Measurements from ENCODE around the gene MSMO1.

MSMO1 gene

DNA sequence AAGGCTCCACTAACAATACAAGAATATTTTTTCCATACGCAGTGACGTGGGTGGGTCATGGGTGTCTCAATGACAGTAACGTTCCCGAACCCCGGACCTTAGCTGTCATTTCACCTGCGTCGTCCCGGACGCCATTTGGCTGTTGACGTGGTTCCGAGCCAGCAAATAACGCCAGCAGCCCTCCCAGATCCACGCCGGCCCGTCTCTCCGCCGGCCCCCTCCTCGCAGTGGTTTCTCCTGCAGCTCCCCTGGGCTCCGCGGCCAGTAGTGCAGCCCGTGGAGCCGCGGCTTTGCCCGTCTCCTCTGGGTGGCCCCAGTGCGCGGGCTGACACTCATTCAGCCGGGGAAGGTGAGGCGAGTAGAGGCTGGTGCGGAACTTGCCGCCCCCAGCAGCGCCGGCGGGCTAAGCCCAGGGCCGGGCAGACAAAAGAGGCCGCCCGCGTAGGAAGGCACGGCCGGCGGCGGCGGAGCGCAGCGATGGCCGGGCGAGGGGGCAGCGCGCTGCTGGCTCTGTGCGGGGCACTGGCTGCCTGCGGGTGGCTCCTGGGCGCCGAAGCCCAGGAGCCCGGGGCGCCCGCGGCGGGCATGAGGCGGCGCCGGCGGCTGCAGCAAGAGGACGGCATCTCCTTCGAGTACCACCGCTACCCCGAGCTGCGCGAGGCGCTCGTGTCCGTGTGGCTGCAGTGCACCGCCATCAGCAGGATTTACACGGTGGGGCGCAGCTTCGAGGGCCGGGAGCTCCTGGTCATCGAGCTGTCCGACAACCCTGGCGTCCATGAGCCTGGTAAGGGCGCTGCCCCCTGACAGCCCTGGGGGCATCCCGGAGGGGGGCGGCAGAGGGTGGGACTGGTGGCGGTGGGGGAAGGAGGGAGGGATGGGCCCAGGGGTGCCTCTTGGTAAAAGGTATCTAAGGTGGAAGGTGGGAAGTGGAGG is 51.5 kb downstream of the MSMO1 start, which contains the start of gene CPE:
TSS of gene CPE (plus strand) at position 264 of the 933 bp plus-strand sequence. CDS start at position 478, 214 bp downstream.
- H3K9me3 ChIP-seq (ENCODE audit: control insufficient read depth in 2 of 2, low read length in 2 of 2) = peaks cover 3% of the 10 kb centered on the region in 2 donors
- H3K36me3 ChIP-seq (ENCODE audit: control insufficient read depth in 2 of 2, insufficient read depth in 2 of 2, low read length in 2 of 2) = no peaks in the 10 kb centered on the region
- peak within 1 kb of the TSS; percentile 13 to 63 for H3K9ac ChIP-seq (ENCODE audit: low read length in 2 of 2)
- no peak within 1 kb of the TSS for H3K27ac ChIP-seq (ENCODE audit: low read length)
- H3K27me3 ChIP-seq (ENCODE audit: control insufficient read depth in 1 of 2, insufficient read depth in 2 of 2, low read length in 2 of 2) = no peaks in the 10 kb centered on the region
- H3K4me1 ChIP-seq (ENCODE audit: control insufficient read depth, insufficient read depth, low read length) = no peaks in the 10 kb centered on the region
- peak within 1 kb of the TSS; percentile 74 to 86 for H3K4me3 ChIP-seq (ENCODE audit: low read length in 2 of 2)

DNA sequence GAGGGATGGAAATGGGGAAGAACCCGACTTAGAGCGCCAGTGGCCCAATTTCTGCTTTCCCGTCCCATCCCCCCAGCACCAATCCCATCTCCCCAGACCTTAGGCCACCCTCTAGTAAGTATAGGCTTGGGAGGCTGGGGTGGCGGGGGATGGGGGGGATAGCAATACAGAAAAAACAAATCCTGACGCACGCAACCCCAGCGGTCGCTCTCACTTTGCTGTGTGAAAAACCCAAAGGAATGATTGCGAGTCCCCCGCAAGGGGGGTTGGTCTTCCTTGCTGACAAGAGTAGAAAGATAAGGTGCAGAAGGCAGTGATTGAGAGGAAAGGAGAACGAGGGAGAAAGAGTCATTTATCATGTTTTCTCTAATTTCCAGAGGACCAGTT is 52.2 kb downstream of the MSMO1 start:
- Histone ChIP-seq H3K9ac (ENCODE audit: low read length in 2 of 2) (no peak overlapping the region), H3K9me3 (ENCODE audit: control insufficient read depth in 2 of 2, low read length in 2 of 2) (peaks cover 3% of the 10 kb centered on the region in 2 donors), H3K36me3 (ENCODE audit: control insufficient read depth in 2 of 2, insufficient read depth in 2 of 2, low read length in 2 of 2) (no peaks in the 10 kb centered on the region), H3K27ac (ENCODE audit: low read length) (no peak overlapping the region), H3K4me1 (ENCODE audit: control insufficient read depth, insufficient read depth, low read length) (no peaks in the 10 kb centered on the region), H3K27me3 (ENCODE audit: control insufficient read depth in 1 of 2, insufficient read depth in 2 of 2, low read length in 2 of 2) (no peaks in the 10 kb centered on the region), H3K4me3 (ENCODE audit: low read length in 2 of 2) (peak overlapping the region; percentile 44 to 86)

DNA sequence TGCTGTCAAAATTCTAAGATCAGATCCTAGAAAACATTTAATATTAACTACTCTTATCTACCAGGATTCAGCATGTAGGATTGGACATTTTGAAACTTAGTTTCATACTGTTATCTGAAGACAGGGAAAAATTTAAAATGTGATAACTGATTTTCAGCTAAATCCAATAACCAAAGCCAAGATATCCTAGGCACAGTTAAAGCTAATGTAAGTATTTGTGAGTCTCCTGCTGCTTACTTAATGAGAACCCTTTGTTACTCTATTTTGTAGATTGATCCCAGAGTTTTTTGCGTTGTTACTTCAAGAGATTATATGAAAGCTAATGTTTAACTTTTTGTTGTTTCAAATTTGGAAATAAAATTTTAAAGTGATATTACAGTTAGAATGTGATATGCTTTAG is 53.3 kb downstream of the MSMO1 start:
- H3K36me3 ChIP-seq (ENCODE audit: control insufficient read depth in 2 of 2, insufficient read depth in 2 of 2, low read length in 2 of 2) = no peaks in the 10 kb centered on the region
- H3K4me1 ChIP-seq (ENCODE audit: control insufficient read depth, insufficient read depth, low read length) = no peaks in the 10 kb centered on the region
- no peak overlapping the region for H3K4me3 ChIP-seq (ENCODE audit: low read length in 2 of 2)
- H3K9ac ChIP-seq (ENCODE audit: low read length in 2 of 2) = no peak overlapping the region
- H3K27ac ChIP-seq (ENCODE audit: low read length) = no peak overlapping the region
- no peaks in the 10 kb centered on the region for H3K9me3 ChIP-seq (ENCODE audit: control insufficient read depth in 2 of 2, low read length in 2 of 2)
- H3K27me3 ChIP-seq (ENCODE audit: control insufficient read depth in 1 of 2, insufficient read depth in 2 of 2, low read length in 2 of 2) = no peaks in the 10 kb centered on the region

DNA sequence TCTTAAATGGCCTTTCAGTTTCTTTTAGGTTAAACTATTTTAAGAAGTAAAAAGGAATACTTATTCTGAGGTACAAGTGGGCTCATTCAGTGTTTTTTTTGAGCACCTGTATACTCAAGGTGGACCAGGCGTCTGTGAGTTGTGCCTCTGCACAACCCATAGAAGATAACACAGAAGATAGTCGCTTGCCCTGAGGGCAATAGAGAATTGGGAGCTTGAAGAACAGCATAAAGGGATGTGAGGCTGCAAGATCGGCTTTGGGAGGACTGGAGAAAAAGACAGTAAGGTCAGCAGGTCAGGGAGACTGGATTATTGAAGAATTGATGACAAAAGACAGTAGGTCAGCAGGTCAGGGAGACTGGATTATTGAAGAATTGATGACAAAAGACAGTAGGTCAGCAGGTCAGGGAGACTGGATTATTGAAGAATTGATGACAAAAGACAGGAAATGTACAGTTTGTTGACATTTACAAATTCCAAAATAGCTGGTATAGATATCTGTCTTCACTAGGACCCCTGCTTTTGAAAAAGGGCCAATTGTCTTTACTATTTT is 54.4 kb downstream of the MSMO1 start:
- Histone ChIP-seq H3K27ac (ENCODE audit: low read length) (no peak overlapping the region), H3K4me3 (ENCODE audit: low read length in 2 of 2) (no peak overlapping the region), H3K9ac (ENCODE audit: low read length in 2 of 2) (no peak overlapping the region), H3K9me3 (ENCODE audit: control insufficient read depth in 2 of 2, low read length in 2 of 2) (no peaks in the 10 kb centered on the region), H3K36me3 (ENCODE audit: control insufficient read depth in 2 of 2, insufficient read depth in 2 of 2, low read length in 2 of 2) (no peaks in the 10 kb centered on the region), H3K27me3 (ENCODE audit: control insufficient read depth in 1 of 2, insufficient read depth in 2 of 2, low read length in 2 of 2) (no peaks in the 10 kb centered on the region), H3K4me1 (ENCODE audit: control insufficient read depth, insufficient read depth, low read length) (no peaks in the 10 kb centered on the region)

DNA sequence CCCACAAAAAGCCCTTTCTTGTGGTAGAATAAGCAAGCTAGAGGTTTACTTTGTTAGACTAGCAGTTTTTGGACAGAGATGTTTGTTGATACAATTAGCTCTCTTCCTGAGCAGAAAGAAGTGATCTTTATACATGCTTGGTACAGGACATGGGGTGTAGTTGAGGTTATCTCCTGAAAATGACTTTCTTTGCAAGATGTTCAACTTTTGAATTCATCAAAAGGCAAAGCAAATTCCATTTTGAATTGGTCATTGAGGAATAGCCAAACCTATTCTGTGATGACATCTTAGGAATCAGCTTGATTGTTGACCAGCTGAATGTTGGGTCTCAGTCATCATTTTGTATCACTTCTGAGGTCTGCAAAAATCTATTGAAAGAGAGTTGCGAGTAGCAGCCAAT is 55.2 kb downstream of the MSMO1 start:
- H3K4me1 ChIP-seq (ENCODE audit: control insufficient read depth, insufficient read depth, low read length) = no peaks in the 10 kb centered on the region

DNA sequence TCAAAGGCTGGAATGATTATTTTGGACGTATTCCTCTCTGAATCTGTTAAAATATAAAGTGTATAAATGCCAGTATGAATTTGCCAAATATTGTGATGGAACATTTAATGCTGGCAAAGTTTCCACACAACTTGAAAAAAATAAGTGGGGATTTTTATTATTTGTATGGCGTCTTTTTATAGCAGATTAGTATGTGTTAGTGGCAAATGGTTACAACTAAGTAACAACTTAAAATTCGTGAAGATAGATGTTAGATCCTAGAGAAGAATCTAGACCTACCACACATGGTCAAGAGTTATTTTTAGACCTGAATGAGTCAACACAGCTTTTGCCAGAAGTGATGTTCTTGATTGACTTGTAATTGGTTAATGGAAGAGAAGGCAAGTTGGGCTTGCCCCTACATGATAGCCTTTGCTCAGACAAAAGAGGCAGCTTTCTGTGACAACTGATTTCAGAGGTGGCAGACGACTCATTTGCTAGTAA is 56.2 kb downstream of the MSMO1 start:
- no peaks in the 10 kb centered on the region for H3K9me3 ChIP-seq (ENCODE audit: control insufficient read depth in 2 of 2, low read length in 2 of 2)
- no peaks in the 10 kb centered on the region for H3K4me1 ChIP-seq (ENCODE audit: control insufficient read depth, insufficient read depth, low read length)
- H3K9ac ChIP-seq (ENCODE audit: low read length in 2 of 2) = no peak overlapping the region
- H3K4me3 ChIP-seq (ENCODE audit: low read length in 2 of 2) = no peak overlapping the region
- no peaks in the 10 kb centered on the region for H3K36me3 ChIP-seq (ENCODE audit: control insufficient read depth in 2 of 2, insufficient read depth in 2 of 2, low read length in 2 of 2)
- H3K27me3 ChIP-seq (ENCODE audit: control insufficient read depth in 1 of 2, insufficient read depth in 2 of 2, low read length in 2 of 2) = no peaks in the 10 kb centered on the region
- no peak overlapping the region for H3K27ac ChIP-seq (ENCODE audit: low read length)

More for the DNA sequence above, 55.2 kb downstream of the MSMO1 start:
- Histone ChIP-seq H3K36me3 (ENCODE audit: control insufficient read depth in 2 of 2, insufficient read depth in 2 of 2, low read length in 2 of 2) (no peaks in the 10 kb centered on the region), H3K9me3 (ENCODE audit: control insufficient read depth in 2 of 2, low read length in 2 of 2) (no peaks in the 10 kb centered on the region), H3K9ac (ENCODE audit: low read length in 2 of 2) (no peak overlapping the region), H3K27ac (ENCODE audit: low read length) (no peak overlapping the region), H3K4me3 (ENCODE audit: low read length in 2 of 2) (no peak overlapping the region), H3K27me3 (ENCODE audit: control insufficient read depth in 1 of 2, insufficient read depth in 2 of 2, low read length in 2 of 2) (no peaks in the 10 kb centered on the region)

DNA sequence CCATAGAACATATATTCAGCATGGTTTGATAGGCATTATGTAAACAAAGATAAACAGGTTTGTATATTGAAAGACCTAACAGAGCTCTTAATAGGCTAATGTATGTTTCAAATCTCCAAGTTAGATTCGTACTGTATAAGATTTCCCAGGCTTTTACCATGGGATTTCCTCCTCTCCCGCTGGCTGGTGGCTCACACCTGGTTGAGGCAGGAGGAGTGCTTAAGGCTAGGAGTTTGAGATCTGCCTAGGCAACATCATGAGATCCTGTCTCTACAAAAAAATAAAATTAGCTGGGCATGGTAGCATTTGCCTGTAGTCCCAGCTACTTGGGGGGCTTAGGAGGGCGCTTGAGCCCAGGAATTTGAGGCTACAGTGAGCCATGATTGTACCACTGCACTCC is 56.7 kb downstream of the MSMO1 start:
- Histone ChIP-seq H3K4me3 (ENCODE audit: low read length in 2 of 2) (no peak overlapping the region), H3K4me1 (ENCODE audit: control insufficient read depth, insufficient read depth, low read length) (no peaks in the 10 kb centered on the region), H3K9me3 (ENCODE audit: control insufficient read depth in 2 of 2, low read length in 2 of 2) (no peaks in the 10 kb centered on the region), H3K36me3 (ENCODE audit: control insufficient read depth in 2 of 2, insufficient read depth in 2 of 2, low read length in 2 of 2) (no peaks in the 10 kb centered on the region), H3K9ac (ENCODE audit: low read length in 2 of 2) (no peak overlapping the region), H3K27ac (ENCODE audit: low read length) (no peak overlapping the region), H3K27me3 (ENCODE audit: control insufficient read depth in 1 of 2, insufficient read depth in 2 of 2, low read length in 2 of 2) (no peaks in the 10 kb centered on the region)

DNA sequence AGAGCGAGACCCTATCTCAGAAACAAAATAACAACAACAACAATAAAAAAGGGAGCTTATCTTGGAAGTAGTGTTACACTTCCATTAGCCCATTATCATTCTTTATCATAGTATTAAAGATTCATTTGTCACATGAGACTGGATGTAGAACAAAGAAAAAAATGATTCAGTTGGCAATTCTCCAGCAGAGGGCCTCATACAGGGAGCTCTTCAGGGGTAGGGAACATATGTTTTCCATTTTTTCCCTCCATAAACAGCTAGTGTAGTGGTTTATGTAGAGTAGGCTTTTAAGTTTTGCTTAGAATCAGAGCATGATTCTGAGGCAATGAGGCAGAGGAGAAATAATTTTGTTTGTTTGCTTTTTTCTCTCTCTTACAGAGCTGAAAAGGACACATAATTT is 57.1 kb downstream of the MSMO1 start:
- no peaks in the 10 kb centered on the region for H3K9me3 ChIP-seq (ENCODE audit: control insufficient read depth in 2 of 2, low read length in 2 of 2)
- no peak overlapping the region for H3K27ac ChIP-seq (ENCODE audit: low read length)
- H3K4me1 ChIP-seq (ENCODE audit: control insufficient read depth, insufficient read depth, low read length) = no peaks in the 10 kb centered on the region
- H3K9ac ChIP-seq (ENCODE audit: low read length in 2 of 2) = no peak overlapping the region
- H3K36me3 ChIP-seq (ENCODE audit: control insufficient read depth in 2 of 2, insufficient read depth in 2 of 2, low read length in 2 of 2) = no peaks in the 10 kb centered on the region
- no peaks in the 10 kb centered on the region for H3K27me3 ChIP-seq (ENCODE audit: control insufficient read depth in 1 of 2, insufficient read depth in 2 of 2, low read length in 2 of 2)
- H3K4me3 ChIP-seq (ENCODE audit: low read length in 2 of 2) = no peak overlapping the region

DNA sequence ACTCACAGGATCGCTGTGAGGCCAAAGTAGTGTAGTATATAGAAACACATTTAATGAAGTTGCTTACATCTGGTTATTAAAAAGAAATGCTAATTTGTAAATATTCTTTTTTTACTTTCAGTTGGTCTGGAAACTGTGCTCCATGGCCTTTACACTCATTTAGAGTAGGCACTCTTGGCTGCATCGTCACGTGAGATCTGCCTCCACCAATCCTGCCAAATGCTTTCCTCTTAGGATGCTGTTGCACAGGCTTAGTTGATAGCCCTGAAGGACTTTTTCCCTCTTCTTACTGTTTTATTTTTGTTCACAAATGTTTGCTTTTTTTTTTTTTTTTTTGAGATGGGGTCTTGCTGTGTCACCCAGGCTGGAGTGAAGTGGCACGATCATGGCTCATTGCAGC is 57.7 kb downstream of the MSMO1 start:
- H3K4me1 ChIP-seq (ENCODE audit: control insufficient read depth, insufficient read depth, low read length) = no peaks in the 10 kb centered on the region
- no peak overlapping the region for H3K9ac ChIP-seq (ENCODE audit: low read length in 2 of 2)
- no peaks in the 10 kb centered on the region for H3K27me3 ChIP-seq (ENCODE audit: control insufficient read depth in 1 of 2, insufficient read depth in 2 of 2, low read length in 2 of 2)
- H3K27ac ChIP-seq (ENCODE audit: low read length) = no peak overlapping the region
- H3K4me3 ChIP-seq (ENCODE audit: low read length in 2 of 2) = no peak overlapping the region
- no peaks in the 10 kb centered on the region for H3K9me3 ChIP-seq (ENCODE audit: control insufficient read depth in 2 of 2, low read length in 2 of 2)
- H3K36me3 ChIP-seq (ENCODE audit: control insufficient read depth in 2 of 2, insufficient read depth in 2 of 2, low read length in 2 of 2) = no peaks in the 10 kb centered on the region

DNA sequence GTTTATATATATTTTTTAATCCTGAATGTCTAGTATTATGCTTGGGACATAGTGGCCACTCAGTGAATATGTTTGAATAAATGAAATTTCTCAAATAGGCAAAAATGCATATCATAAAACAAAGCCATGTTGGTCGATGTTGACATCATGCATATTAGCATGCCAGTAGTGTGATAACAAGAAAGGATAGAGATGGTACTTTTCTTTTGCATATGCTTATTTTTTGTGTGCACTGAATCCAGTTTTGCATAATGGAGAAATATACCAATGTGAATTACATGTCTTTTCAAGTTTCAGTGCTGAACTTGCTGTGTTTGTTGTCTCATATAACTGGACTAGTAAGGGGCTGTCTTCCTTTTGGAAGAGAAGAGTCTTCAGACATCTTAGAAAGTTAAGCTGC is 58.9 kb downstream of the MSMO1 start:
- Histone ChIP-seq H3K9me3 (ENCODE audit: control insufficient read depth in 2 of 2, low read length in 2 of 2) (no peaks in the 10 kb centered on the region), H3K9ac (ENCODE audit: low read length in 2 of 2) (no peak overlapping the region), H3K36me3 (ENCODE audit: control insufficient read depth in 2 of 2, insufficient read depth in 2 of 2, low read length in 2 of 2) (no peaks in the 10 kb centered on the region), H3K4me1 (ENCODE audit: control insufficient read depth, insufficient read depth, low read length) (no peaks in the 10 kb centered on the region), H3K27me3 (ENCODE audit: control insufficient read depth in 1 of 2, insufficient read depth in 2 of 2, low read length in 2 of 2) (no peaks in the 10 kb centered on the region), H3K27ac (ENCODE audit: low read length) (no peak overlapping the region), H3K4me3 (ENCODE audit: low read length in 2 of 2) (no peak overlapping the region)

DNA sequence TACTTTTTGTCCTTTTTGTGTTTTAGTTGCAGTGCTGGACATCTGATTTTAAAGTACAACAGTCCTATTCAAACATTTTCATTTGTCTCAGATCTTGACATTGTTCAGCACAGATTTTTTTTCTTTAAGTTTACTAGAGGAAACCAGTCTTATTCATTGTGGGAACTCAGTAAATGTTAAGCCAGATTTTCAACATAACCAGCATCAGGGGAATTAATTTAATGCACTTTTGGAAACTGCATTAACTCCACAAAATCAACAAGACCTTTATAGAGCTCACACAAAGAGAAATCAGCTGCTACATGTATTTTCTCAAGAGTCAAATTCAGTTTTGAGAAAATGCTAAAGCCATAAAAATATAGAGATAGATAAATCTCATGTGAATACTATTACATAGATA is 61.3 kb downstream of the MSMO1 start:
- Histone ChIP-seq H3K9ac (ENCODE audit: low read length in 2 of 2) (no peak overlapping the region), H3K27ac (ENCODE audit: low read length) (no peak overlapping the region), H3K27me3 (ENCODE audit: control insufficient read depth in 1 of 2, insufficient read depth in 2 of 2, low read length in 2 of 2) (no peaks in the 10 kb centered on the region), H3K9me3 (ENCODE audit: control insufficient read depth in 2 of 2, low read length in 2 of 2) (no peaks in the 10 kb centered on the region), H3K36me3 (ENCODE audit: control insufficient read depth in 2 of 2, insufficient read depth in 2 of 2, low read length in 2 of 2) (no peaks in the 10 kb centered on the region), H3K4me3 (ENCODE audit: low read length in 2 of 2) (no peak overlapping the region), H3K4me1 (ENCODE audit: control insufficient read depth, insufficient read depth, low read length) (no peaks in the 10 kb centered on the region)
